Endometrial microvascular endothelial cells (primary cell): ENCODE results near the gene PDCL2. TPM values are rescaled to one million over a fixed set of nuclear protein-coding genes. Genes with fewer than 3 reads are reported as not detected.

Source experiments
- total RNA-seq: library from RNA; depleted of rRNA; stranded (reverse); fragments of >200 nt; gene quantifications from one replicate; pipeline ENCODE4 v1.2.3, GENCODE V29; 2015; ENCODE audit errors: inconsistent ontology term

Gene PDCL2
- total RNA-seq, 1 donor from 2014 or later: not detected

Other genes starting within 250 kb of the PDCL2 start
- 12.1 TPM for gene SRD5A3, start 246.0 kb downstream of the PDCL2 start, total RNA-seq
- gene TMEM165, start 196.3 kb downstream of the PDCL2 start, total RNA-seq: 158 TPM
- gene CLOCK, start 45.3 kb downstream of the PDCL2 start, total RNA-seq: 21.7 TPM
- gene NMU, start 44.1 kb upstream of the PDCL2 start, total RNA-seq: not detected
- gene EXOC1L, start 227.5 kb upstream of the PDCL2 start, total RNA-seq: not detected